ENCODE measurements around the gene TOM1.

Gene TOM1

DNA sequence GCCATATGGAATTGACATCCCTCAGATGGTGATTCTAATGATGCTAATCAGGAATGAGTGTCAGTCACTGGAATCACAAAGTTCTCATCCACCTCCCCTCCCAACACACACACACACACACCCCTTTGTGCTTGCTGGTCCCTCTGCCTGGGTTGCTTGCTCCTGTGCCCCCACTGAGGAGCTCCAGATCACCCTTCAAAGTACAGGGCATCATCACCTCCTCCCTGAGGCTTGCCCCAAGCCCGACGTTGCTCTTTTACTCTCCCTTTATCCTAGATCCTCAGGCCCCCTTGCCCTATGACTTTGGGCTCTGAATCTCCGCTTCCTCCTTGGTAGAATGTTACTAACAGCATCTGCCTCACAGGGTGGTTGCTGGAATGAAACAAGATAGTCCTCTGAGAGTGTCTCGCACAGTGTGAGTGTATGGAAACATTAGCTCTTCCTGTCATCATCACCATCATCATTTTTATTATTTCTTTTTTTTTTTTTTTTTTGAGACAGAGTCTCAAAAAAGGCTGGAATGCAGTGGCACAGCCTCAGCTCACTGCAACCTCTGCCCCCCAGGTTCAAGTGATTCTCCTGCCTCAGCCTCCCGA lies 3.4 kb downstream of the TOM1 start:
- Histone ChIP-seq H4K20me1 (peaks cover 0 to 53% (median 9%) of the 10 kb centered on the region in 11 experiments; a peak in 11 of 22 replicates), H3K9me3 (replicated peaks in 1 of 11) (no peaks in the 10 kb centered on the region), H3K27me3 (no peaks in the 10 kb centered on the region), H3K4me3 (peak overlapping the region in 2 of 10 experiments; percentile 71 to 87; a peak in 1 of 20 replicates), H3K9ac (peak overlapping the region in 6 of 11 experiments; percentile 1 to 97 (median 91); a peak in 7 of 22 replicates), H3K4me1 (peaks cover 77 to 92% (median 88%) of the 10 kb centered on the region in 10 experiments), H3K36me3 (peaks cover 0 to 15% (median 0%) of the 10 kb centered on the region in 11 experiments; a peak in 6 of 22 replicates), H3K27ac (peak overlapping the region in 10 of 11 experiments; percentile 56 to 97 (median 88); a peak in 16 of 22 replicates), H3K4me2 (peak overlapping the region in 7 of 11 experiments; percentile 85 to 100 (median 96); a peak in 14 of 22 replicates)
- no peak for TF ChIP-seq Cebpa-rat (IDR thresholded peaks at IDR 0.05)

DNA sequence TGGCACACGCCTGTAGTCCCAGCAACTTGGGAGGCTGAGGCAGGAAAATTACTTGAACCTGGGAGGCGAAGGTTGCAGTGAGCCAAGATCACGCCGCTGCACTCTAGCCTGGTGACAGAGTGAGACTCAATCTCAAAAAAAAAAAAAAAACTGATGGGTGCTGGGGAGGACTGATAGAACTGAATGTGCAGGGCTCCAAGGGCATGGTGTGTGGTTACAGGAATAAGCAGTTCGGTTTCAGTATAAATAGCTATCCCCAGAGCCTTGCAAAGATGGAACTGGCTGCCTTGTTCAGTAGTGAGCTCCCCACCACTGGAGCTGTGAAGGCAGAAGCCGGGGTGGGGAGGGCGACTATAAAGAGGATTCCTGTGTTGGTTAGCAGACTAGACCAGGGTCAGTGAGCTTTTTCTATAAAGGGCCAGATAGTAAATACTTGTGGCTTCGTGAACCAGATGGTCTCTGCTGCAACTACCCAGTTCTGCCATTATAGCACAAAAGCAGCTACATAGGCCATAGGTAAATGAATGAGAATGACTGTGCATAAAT lies 5.9 kb downstream of the TOM1 start:
- peaks cover 6 to 77% (median 23%) of the 10 kb centered on the region in 11 experiments; a peak in 16 of 22 replicates for H4K20me1 ChIP-seq
- H3K36me3 ChIP-seq: peaks cover 0 to 23% (median 0%) of the 10 kb centered on the region in 11 experiments; a peak in 7 of 22 replicates
- no peaks in the 10 kb centered on the region for H3K9me3 ChIP-seq (replicated peaks in 1 of 11)
- peak overlapping the region in 5 of 11 experiments; percentile 11 to 49 (median 30); a peak in 5 of 22 replicates for H3K27ac ChIP-seq
- no peak overlapping the region for H3K4me3 ChIP-seq
- peak overlapping the region; percentile 76 to 99 (median 88) for H3K4me2 ChIP-seq
- no peak overlapping the region for H3K9ac ChIP-seq
- no peaks in the 10 kb centered on the region for H3K27me3 ChIP-seq
- TF ChIP-seq Cebpa-rat (IDR thresholded peaks at IDR 0.05): no peak
- peaks cover 85 to 100% (median 98%) of the 10 kb centered on the region in 10 experiments for H3K4me1 ChIP-seq

GRCh38 chr22:35306350-35306967 lies 6.8 kb downstream of the TOM1 start:
- Histone ChIP-seq H3K9me3 (replicated peaks in 1 of 11) (no peaks in the 10 kb centered on the region), H3K4me2 (peak overlapping the region; percentile 76 to 99 (median 88)), H3K27me3 (no peaks in the 10 kb centered on the region), H3K36me3 (peaks cover 0 to 29% (median 0%) of the 10 kb centered on the region in 11 experiments; a peak in 7 of 22 replicates), H3K27ac (peak overlapping the region in 10 of 11 experiments; percentile 1 to 51 (median 35); a peak in 15 of 22 replicates), H3K4me3 (no peak overlapping the region), H3K9ac (peak overlapping the region in 6 of 11 experiments; percentile 0 to 54 (median 16); a peak in 5 of 22 replicates), H3K4me1 (peaks cover 85 to 100% (median 99%) of the 10 kb centered on the region in 10 experiments), H4K20me1 (peaks cover 10 to 86% (median 32%) of the 10 kb centered on the region in 11 experiments; a peak in 19 of 22 replicates)
- TF ChIP-seq Cebpa-rat (IDR thresholded peaks at IDR 0.05): no peak

DNA sequence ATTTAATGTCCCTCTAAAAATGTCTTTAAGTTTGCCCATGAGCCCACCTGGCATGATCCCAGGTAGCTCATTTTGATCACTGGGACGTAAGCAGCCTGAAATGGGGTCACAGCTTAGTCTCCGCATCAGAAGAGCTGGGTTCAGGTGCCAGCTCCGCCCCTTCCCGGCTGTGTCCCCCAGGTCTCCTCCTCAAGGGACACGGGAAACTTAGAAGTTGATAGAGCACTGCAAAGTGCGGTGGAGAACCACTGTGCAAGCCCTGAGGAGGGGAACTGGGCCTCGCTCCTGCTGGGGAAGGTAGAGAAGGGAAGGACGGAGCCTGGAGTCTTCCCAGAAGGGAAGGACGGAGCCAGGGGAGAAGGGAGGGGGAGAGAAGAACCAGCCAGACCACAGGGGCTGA lies 7.7 kb downstream of the TOM1 start:
- Histone ChIP-seq H3K9ac (peak overlapping the region in 4 of 11 experiments; percentile 19 to 54 (median 22); a peak in 4 of 22 replicates), H3K4me3 (peak overlapping the region in 1 of 10 experiments; percentile 6; a peak in 2 of 20 replicates), H3K36me3 (peaks cover 0 to 37% (median 0%) of the 10 kb centered on the region in 11 experiments; a peak in 7 of 22 replicates), H3K27ac (peak overlapping the region in 3 of 11 experiments; percentile 3 to 49 (median 35); a peak in 6 of 22 replicates), H3K4me2 (peak overlapping the region; percentile 76 to 99 (median 88)), H3K27me3 (no peaks in the 10 kb centered on the region), H4K20me1 (peaks cover 17 to 95% (median 41%) of the 10 kb centered on the region in 11 experiments; a peak in 20 of 22 replicates), H3K9me3 (replicated peaks in 1 of 11) (no peaks in the 10 kb centered on the region), H3K4me1 (peaks cover 87 to 100% (median 99%) of the 10 kb centered on the region in 10 experiments)
- TF ChIP-seq Cebpa-rat (IDR thresholded peaks at IDR 0.05): no peak

DNA sequence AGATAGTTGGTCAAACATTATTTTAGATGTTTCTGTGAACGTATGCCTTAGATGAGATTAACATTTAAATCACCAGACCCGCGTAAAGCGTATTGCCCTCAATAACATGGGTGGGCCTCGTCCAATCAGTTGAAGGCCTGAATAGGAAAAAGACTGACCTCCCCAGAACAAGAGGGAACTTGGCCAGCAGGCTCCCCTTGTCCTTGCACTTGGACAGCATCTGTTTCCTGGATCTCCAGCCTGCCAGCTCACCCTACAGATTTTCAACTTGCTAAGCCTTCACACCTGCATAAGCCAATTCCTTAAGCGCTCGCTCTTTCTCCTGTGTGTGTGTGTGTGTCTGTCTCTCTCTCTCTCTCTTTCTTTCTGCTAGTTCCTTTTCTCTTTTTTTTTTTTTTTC lies 8.2 kb downstream of the TOM1 start:
- peaks cover 0 to 37% (median 0%) of the 10 kb centered on the region in 11 experiments; a peak in 7 of 22 replicates for H3K36me3 ChIP-seq
- peaks cover 93 to 100% (median 99%) of the 10 kb centered on the region in 10 experiments for H3K4me1 ChIP-seq
- peaks cover 23 to 97% (median 46%) of the 10 kb centered on the region in 11 experiments; a peak in 20 of 22 replicates for H4K20me1 ChIP-seq
- H3K9ac ChIP-seq: peak overlapping the region in 5 of 11 experiments; percentile 2 to 54 (median 14); a peak in 2 of 22 replicates
- no peak for TF ChIP-seq Cebpa-rat (IDR thresholded peaks at IDR 0.05)
- no peaks in the 10 kb centered on the region for H3K27me3 ChIP-seq
- peak overlapping the region; percentile 81 to 99 (median 88) for H3K4me2 ChIP-seq
- H3K4me3 ChIP-seq: no peak overlapping the region; a peak in 1 of 20 replicates
- no peaks in the 10 kb centered on the region for H3K9me3 ChIP-seq (replicated peaks in 1 of 11)
- peak overlapping the region in 6 of 11 experiments; percentile 13 to 49 (median 24); a peak in 8 of 22 replicates for H3K27ac ChIP-seq

GRCh38 chr22:35308480-35309021 lies 8.9 kb downstream of the TOM1 start:
- peaks cover 98 to 100% (median 100%) of the 10 kb centered on the region in 10 experiments for H3K4me1 ChIP-seq
- H3K4me2 ChIP-seq: peak overlapping the region; percentile 81 to 99 (median 88)
- H4K20me1 ChIP-seq: peaks cover 29 to 97% (median 53%) of the 10 kb centered on the region in 11 experiments; a peak in 21 of 22 replicates
- peaks cover 0 to 37% (median 0%) of the 10 kb centered on the region in 11 experiments; a peak in 6 of 22 replicates for H3K36me3 ChIP-seq
- H3K27ac ChIP-seq: peak overlapping the region in 7 of 11 experiments; percentile 1 to 49 (median 22); a peak in 7 of 22 replicates
- peak overlapping the region in 8 of 11 experiments; percentile 1 to 16 (median 2); a peak in 6 of 22 replicates for H3K9ac ChIP-seq
- no peaks in the 10 kb centered on the region for H3K27me3 ChIP-seq
- TF ChIP-seq Cebpa-rat (IDR thresholded peaks at IDR 0.05): no peak
- H3K4me3 ChIP-seq: no peak overlapping the region
- H3K9me3 ChIP-seq (replicated peaks in 1 of 11): no peaks in the 10 kb centered on the region

- Histone ChIP-seq H3K27me3 (no peaks in the 10 kb centered on the region), H3K4me2 (peak overlapping the region; percentile 81 to 99 (median 88)), H3K9ac (peak overlapping the region in 9 of 11 experiments; percentile 6 to 62 (median 39); a peak in 15 of 22 replicates), H3K4me1 (peaks cover 91 to 100% (median 97%) of the 10 kb centered on the region in 10 experiments), H3K27ac (peak overlapping the region in 4 of 11 experiments; percentile 9 to 46 (median 14); a peak in 6 of 22 replicates), H3K4me3 (no peak overlapping the region; a peak in 1 of 20 replicates), H3K9me3 (replicated peaks in 1 of 11) (no peaks in the 10 kb centered on the region), H4K20me1 (peaks cover 46 to 100% (median 75%) of the 10 kb centered on the region in 11 experiments; a peak in 21 of 22 replicates), H3K36me3 (peaks cover 0 to 43% (median 0%) of the 10 kb centered on the region in 11 experiments; a peak in 8 of 22 replicates)
- TF ChIP-seq Cebpa-rat (IDR thresholded peaks at IDR 0.05): no peak
Measured at GRCh38 chr22:35310556-35311550, 11.2 kb downstream of the TOM1 start.

Data from BLaER1 treated with 17β-estradiol and CSF1 and Interleukin-3, amounts not matched to agents 10 nM and 100 nM (cell line).